Measurements from ENCODE around the gene RALGPS1.

Gene RALGPS1

DNA sequence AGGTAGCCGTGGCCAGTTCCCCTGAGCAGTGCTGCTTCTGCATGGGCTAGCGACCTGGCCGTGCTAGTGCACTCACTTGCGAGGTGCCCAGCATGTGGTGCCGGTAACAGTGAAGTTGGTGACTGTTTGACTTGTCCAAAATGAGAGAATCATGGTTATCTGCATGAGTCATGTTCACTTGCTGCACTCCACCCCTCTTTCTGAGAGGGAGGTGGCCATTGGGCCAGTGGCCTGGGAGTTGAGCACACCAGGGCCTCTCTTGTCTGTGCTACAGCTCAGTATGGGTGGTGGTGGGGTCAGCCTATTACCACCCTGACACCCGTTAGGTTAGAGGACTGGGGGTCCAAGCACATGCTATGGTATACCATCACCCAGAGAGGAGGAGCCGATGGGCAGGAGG lies 294.6 kb downstream of the RALGPS1 start:
- Histone ChIP-seq H3K27ac (ENCODE audit: extremely low read depth, low read depth, low read length) (no peak overlapping the region), H3K9me3 (ENCODE audit: control insufficient read depth, insufficient read depth, low read depth, low read length) (no peaks in the 10 kb centered on the region), H3K4me3 (ENCODE audit: low read depth, low read length) (no peak overlapping the region), H3K4me1 (ENCODE audit: control insufficient read depth, insufficient read depth, low read length) (no peaks in the 10 kb centered on the region), H3K36me3 (ENCODE audit: control insufficient read depth in 2 of 2, insufficient read depth in 1 of 2, low read length in 2 of 2) (no peaks in the 10 kb centered on the region)
- CTCF ChIA-PET: interaction anchor here (1.0 to 1.5 kb wide), 2 partner anchors 15 to 244 kb away, joined by 3 to 5 read pairs; no protein-coding TSS in a partner anchor
- POLR2A ChIA-PET: interaction anchor here (2.1 kb wide), 1 partner anchor 15 kb away, joined by 6 read pairs; no protein-coding TSS in a partner anchor
- TF ChIP-seq ZNF473 (tag by site-specific recombination; IDR thresholded peaks at IDR 0.05): no peak
- no peak for TF ChIP-seq ZNF140 (tag by site-specific recombination; IDR thresholded peaks at IDR 0.05)
- TF ChIP-seq ZNF391 (tag by site-specific recombination; IDR thresholded peaks at IDR 0.05; ENCODE audit: borderline replicate concordance, low read depth): no peak

DNA sequence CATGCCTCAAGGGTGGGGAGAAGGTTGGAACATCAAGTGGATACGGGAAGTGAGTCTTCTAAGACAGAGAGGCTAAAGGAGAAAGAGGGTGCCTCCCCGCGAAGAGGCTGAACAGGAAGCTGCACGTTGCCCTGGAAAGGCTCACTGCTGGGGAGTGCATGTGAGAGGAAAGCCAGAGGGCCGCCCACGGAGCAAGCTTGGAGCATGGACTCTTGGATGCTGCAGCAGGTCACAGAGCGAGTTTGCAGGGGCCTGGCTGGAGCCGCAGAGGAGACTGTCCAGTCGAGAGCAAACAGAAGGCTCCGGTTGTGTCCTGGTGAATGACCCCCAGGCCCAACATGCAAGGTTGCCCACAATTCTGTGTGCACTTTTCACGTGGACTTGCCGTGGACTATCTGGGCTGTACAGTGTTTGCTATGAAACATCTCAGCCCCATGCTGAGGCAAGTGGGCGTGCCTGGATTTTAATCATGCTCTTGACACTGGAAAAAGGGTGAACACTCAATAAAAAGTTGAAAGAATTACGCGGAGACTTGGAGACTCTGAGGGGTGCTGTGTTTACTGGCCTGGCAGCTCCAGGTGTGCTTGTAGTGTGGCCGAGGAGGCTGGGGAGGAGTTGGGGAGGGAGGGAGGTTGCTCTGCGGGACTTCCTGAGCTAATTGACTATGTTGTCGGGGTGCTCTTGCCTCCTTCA lies 295.5 kb downstream of the RALGPS1 start:
- POLR2A ChIA-PET: interaction anchor here (2.1 kb wide), 1 partner anchor 15 kb away, joined by 6 read pairs; no protein-coding TSS in a partner anchor
- no peaks in the 10 kb centered on the region for H3K9me3 ChIP-seq (ENCODE audit: control insufficient read depth, insufficient read depth, low read depth, low read length)
- CTCF ChIA-PET: interaction anchor here (0.5 to 1.9 kb wide), 7 partner anchors 10 to 989 kb away, joined by 3 to 5 read pairs (median 4); no protein-coding TSS in a partner anchor

DNA sequence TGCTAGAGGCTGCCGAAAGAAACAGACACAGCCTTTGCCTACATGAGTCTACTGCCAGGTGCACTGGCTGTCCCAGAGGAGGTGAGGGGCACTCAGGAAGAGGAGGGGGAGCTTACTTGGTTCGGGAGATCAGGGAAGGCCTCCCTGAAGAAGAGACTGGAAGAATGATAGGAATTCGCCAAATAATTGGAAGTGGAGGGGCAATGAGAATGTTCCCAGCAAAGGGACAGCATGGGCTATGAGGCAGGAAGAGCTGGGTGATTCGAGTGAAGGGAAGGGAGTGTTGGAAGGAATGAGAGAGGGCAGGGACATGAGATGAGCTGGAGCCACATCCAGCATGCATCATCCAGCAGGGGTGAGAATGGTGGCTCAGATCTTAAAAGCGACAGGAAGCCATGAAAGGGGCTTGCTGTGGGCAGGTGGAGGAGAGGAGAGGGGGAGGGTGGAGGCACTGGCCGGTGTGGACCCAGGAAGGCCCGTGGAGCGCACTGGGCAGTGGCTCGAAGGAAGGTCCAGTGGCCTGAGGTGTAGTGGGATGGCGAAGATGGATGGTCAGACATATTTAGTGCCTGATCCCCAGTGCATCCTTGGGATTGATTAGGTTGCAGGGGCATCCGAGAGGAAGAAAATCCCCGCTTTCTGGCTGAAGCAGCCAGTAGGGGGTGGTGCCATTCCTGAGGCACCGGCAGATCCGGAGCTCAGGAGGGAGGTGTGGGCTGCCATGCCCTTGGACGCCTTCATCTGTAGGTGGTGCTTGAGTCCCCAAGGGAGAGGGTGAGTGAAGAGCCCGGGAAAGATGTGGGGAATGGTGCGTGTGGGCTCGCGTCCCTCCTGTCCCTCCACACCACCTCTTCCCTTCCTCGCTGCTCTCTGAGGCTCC lies 296.5 kb downstream of the RALGPS1 start:
- Histone ChIP-seq H3K4me1 (ENCODE audit: control insufficient read depth, insufficient read depth, low read length) (no peaks in the 10 kb centered on the region), H3K27ac (ENCODE audit: extremely low read depth, low read depth, low read length) (no peak overlapping the region), H3K4me3 (ENCODE audit: low read depth, low read length) (no peak overlapping the region), H3K36me3 (ENCODE audit: control insufficient read depth in 2 of 2, insufficient read depth in 1 of 2, low read length in 2 of 2) (no peaks in the 10 kb centered on the region), H3K9me3 (ENCODE audit: control insufficient read depth, insufficient read depth, low read depth, low read length) (no peaks in the 10 kb centered on the region)
- ChIA-PET CTCF (interaction anchor here (0.5 to 2.3 kb wide), 10 partner anchors 9 to 374 kb away, joined by 3 to 13 read pairs (median 4); no protein-coding TSS in a partner anchor), POLR2A (interaction anchor here (2.1 kb wide), 1 partner anchor 14 kb away, joined by 6 read pairs; no protein-coding TSS in a partner anchor)
- TF ChIP-seq ZNF626 (tag by site-specific recombination; IDR thresholded peaks at IDR 0.05): no peak
- peak; percentile 43; the same call in 1 of the 2 replicates for TF ChIP-seq ZNF341 (tag by site-specific recombination; IDR thresholded peaks at IDR 0.05; ENCODE audit: low read depth)
- TF ChIP-seq ZFHX2 (tag by site-specific recombination; conservative IDR thresholded peaks at IDR 0.05): peak; percentile 35; the same call in 1 of the 2 replicates
- no peak for TF ChIP-seq ZBTB17 (tag by site-specific recombination; IDR thresholded peaks at IDR 0.05)

More for the DNA sequence above, 295.5 kb downstream of the RALGPS1 start:
- H3K4me3 ChIP-seq (ENCODE audit: low read depth, low read length): no peak overlapping the region
- no peaks in the 10 kb centered on the region for H3K4me1 ChIP-seq (ENCODE audit: control insufficient read depth, insufficient read depth, low read length)
- no peak overlapping the region for H3K27ac ChIP-seq (ENCODE audit: extremely low read depth, low read depth, low read length)
- H3K36me3 ChIP-seq (ENCODE audit: control insufficient read depth in 2 of 2, insufficient read depth in 1 of 2, low read length in 2 of 2): no peaks in the 10 kb centered on the region
- TF ChIP-seq ZFHX2 (tag by site-specific recombination; conservative IDR thresholded peaks at IDR 0.05) (peak; percentile 68), SETDB1 (IDR thresholded peaks at IDR 0.05; ENCODE audit: insufficient read length, low read length) (no peak), ZNF16 (tag by site-specific recombination; IDR thresholded peaks at IDR 0.05; ENCODE audit: low read depth) (no peak), OVOL3 (tag by site-specific recombination; IDR thresholded peaks at IDR 0.05) (no peak), ZNF521 (tag by site-specific recombination; IDR thresholded peaks at IDR 0.05) (no peak), ZIC2 (tag by site-specific recombination; IDR thresholded peaks at IDR 0.05) (peak; percentile 91), ZBTB20 (tag by site-specific recombination; IDR thresholded peaks at IDR 0.05) (no peak), ZNF747 (tag by site-specific recombination; IDR thresholded peaks at IDR 0.05) (no peak), KLF9 (tag by site-specific recombination; IDR thresholded peaks at IDR 0.05; ENCODE audit: low read depth) (0 out of 2 replicates have a peak, but pooled peaks have one; percentile 31), ZNF621 (tag by site-specific recombination; IDR thresholded peaks at IDR 0.05) (no peak), TRIM28 (IDR thresholded peaks at IDR 0.05; ENCODE audit: borderline replicate concordance, low read length) (no peak)
- TF ChIP-seq, protein P1, sequence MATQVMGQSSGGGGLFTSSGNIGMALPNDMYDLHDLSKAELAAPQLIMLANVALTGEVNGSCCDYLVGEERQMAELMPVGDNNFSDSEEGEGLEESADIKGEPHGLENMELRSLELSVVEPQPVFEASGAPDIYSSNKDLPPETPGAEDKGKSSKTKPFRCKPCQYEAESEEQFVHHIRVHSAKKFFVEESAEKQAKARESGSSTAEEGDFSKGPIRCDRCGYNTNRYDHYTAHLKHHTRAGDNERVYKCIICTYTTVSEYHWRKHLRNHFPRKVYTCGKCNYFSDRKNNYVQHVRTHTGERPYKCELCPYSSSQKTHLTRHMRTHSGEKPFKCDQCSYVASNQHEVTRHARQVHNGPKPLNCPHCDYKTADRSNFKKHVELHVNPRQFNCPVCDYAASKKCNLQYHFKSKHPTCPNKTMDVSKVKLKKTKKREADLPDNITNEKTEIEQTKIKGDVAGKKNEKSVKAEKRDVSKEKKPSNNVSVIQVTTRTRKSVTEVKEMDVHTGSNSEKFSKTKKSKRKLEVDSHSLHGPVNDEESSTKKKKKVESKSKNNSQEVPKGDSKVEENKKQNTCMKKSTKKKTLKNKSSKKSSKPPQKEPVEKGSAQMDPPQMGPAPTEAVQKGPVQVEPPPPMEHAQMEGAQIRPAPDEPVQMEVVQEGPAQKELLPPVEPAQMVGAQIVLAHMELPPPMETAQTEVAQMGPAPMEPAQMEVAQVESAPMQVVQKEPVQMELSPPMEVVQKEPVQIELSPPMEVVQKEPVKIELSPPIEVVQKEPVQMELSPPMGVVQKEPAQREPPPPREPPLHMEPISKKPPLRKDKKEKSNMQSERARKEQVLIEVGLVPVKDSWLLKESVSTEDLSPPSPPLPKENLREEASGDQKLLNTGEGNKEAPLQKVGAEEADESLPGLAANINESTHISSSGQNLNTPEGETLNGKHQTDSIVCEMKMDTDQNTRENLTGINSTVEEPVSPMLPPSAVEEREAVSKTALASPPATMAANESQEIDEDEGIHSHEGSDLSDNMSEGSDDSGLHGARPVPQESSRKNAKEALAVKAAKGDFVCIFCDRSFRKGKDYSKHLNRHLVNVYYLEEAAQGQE (tag by site-specific recombination; IDR thresholded peaks at IDR 0.05): no peak
